NCI-H146 treated with DMSO at 0.1 percent for 48 hours (cell line): ENCODE measurements around the gene TMEM80.
A peak's percentile ranks its signal among the peaks of the same experiment; 100 is the strongest.
"Not testable (repeated sequence)": the region's sequence is repeated elsewhere in the genome, so short reads cannot be mapped to it uniquely, and the experiment has no call there.

Experiments used
- DNase-seq: peaks from one replicate; lab custom pipeline; 2025; ENCODE audit not compliant: unreplicated experiment; lab: John Stamatoyannopoulos, UW

Gene TMEM80

GRCh38 chr11:679271-680207 is 16.1 kb upstream of the TMEM80 start:
- no peak for DNase-seq

GRCh38 chr11:680476-680875 is 15.1 kb upstream of the TMEM80 start:
- DNase-seq: no peak

- no peak for DNase-seq
Observed at GRCh38 chr11:680970-681369, 14.6 kb upstream of the TMEM80 start.

GRCh38 chr11:686451-687243 is 9.0 kb upstream of the TMEM80 start:
- no peak for DNase-seq

GRCh38 chr11:687751-688150 is 7.9 kb upstream of the TMEM80 start:
- no peak for DNase-seq

GRCh38 chr11:688681-689080 is 6.9 kb upstream of the TMEM80 start:
- DNase-seq: no peak

- no peak for DNase-seq
Observed at GRCh38 chr11:689625-690024, 6.0 kb upstream of the TMEM80 start.

GRCh38 chr11:690244-690643 is 5.4 kb upstream of the TMEM80 start:
- not testable (repeated sequence) for DNase-seq

GRCh38 chr11:690738-691633 is 4.6 kb upstream of the TMEM80 start:
- DNase-seq: no peak

GRCh38 chr11:691710-692590 is 3.7 kb upstream of the TMEM80 start:
- DNase-seq: no peak

- DNase-seq: no peak
Observed at GRCh38 chr11:692824-693414, 2.7 kb upstream of the TMEM80 start.

- no peak for DNase-seq
Observed at GRCh38 chr11:693415-693831, 2.2 kb upstream of the TMEM80 start.

GRCh38 chr11:693887-694562 is 1.6 kb upstream of the TMEM80 start:
- no peak for DNase-seq

GRCh38 chr11:694563-695287 is 891 bp upstream of the TMEM80 start, which contains the start of gene DEAF1:
Gene DEAF1, minus strand, starts transcription at chr11:695222. Its CDS starts 175 bp downstream, at chr11:695047.
- peak; percentile 92 for DNase-seq

GRCh38 chr11:695288-695537 is 403 bp upstream of the TMEM80 start:
- no peak for DNase-seq

- no peak for DNase-seq
Observed at GRCh38 chr11:696955-697491, 1.4 kb downstream of the TMEM80 start.

- no peak for DNase-seq
Observed at GRCh38 chr11:697811-698311, 2.2 kb downstream of the TMEM80 start.

- no peak for DNase-seq
Observed at GRCh38 chr11:698493-699115, 3.0 kb downstream of the TMEM80 start.
